GM18873 (cell line): ENCODE measurements around the gene IRGM.

Experiments
- ATAC-seq: cut with Tn5 transposase; IDR thresholded peaks from one replicate; pipeline ENCODE4 v1.9.1; 2021; ENCODE audit warnings: mild to moderate bottlenecking, moderate library complexity, moderate number of reproducible peaks; ENCODE audit not compliant: unreplicated experiment, low FRiP score

Gene IRGM

DNA sequence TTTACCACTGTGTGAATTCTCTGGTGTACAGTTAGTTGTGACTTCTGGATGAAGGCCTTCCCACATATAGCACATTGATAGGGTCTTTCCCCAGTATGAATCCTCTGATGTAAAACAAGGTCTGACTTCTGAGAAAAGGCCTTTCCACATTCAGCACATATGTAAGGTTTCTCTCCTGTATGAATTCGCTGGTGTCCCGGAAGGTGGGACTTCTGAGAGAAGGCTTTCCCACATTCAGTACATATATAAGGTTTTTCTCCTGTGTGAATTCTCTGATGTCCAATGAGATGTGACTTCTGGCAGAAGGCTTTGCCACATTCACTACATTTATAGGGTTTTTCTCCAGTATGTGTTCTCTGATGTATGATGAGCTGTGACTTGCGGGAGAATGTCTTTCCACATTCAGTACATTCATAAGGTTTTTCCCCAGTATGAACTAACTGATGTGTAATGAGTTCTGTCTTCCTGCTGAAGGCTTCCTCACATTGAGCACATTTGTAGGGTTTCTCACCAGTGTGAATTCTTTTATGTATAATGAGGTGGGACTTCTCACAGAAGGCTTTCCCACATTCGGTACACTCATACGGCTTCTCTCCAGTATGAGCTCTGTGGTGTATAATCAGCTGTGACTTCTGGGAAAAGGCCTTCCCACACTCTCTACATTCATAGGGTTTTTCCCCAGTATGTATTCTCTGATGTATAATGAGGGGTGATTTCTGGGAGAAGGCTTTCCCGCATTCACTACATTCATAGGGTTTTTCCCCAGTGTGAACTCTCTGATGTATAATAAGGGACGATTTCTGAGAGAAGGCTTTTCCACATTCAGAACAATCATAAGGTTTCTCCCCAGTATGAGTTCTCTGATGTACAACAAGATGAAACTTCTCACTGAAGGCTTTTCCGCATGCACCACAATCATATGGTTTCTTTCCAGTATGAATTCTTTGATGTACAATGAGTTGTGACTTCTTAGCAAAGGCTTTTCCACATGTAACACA, 49.4 kb downstream of the IRGM start:
- no peak for ATAC-seq
